COR-L47 (cell line): ENCODE results near the gene LRRC66.

Source experiments
- DNase-seq: peaks from one replicate; lab custom pipeline; 2025; lab: John Stamatoyannopoulos, UW

The LRRC66 gene

GRCh38 chr4:52019936-52020657 lies at the start of gene LRRC66:
Gene LRRC66, minus strand, starts transcription at chr4:52020363. Its CDS starts 2,750 bp downstream, at chr4:52017613.
- no peak for DNase-seq

GRCh38 chr4:52069571-52069970 lies 49.4 kb upstream of the LRRC66 start:
- DNase-seq, result no peak

- DNase-seq, result no peak
Measured at GRCh38 chr4:52059372-52059771, 39.2 kb upstream of the LRRC66 start.

- DNase-seq, result no peak
Measured at GRCh38 chr4:52058275-52058674, 38.1 kb upstream of the LRRC66 start.

GRCh38 chr4:52057196-52057595 lies 37.0 kb upstream of the LRRC66 start:
- DNase-seq, result no peak

- no peak for DNase-seq
Measured at GRCh38 chr4:52054254-52054653, 34.1 kb upstream of the LRRC66 start.

- DNase-seq, result no peak
Measured at GRCh38 chr4:52052475-52052780, 32.3 kb upstream of the LRRC66 start.

GRCh38 chr4:52051615-52052474 lies 31.7 kb upstream of the LRRC66 start:
- peak; percentile 82 for DNase-seq

GRCh38 chr4:52051213-52051614 lies 31.1 kb upstream of the LRRC66 start, which contains the start of gene SPATA18:
Gene SPATA18, plus strand, starts transcription at chr4:52051304. Its CDS starts 401 bp downstream, at chr4:52051705.
- peak; percentile 3 for DNase-seq

GRCh38 chr4:52049266-52049665 lies 29.1 kb upstream of the LRRC66 start:
- DNase-seq, result no peak

GRCh38 chr4:52045028-52045427 lies 24.9 kb upstream of the LRRC66 start:
- no peak for DNase-seq

- peak; percentile 50 for DNase-seq
Measured at GRCh38 chr4:52038103-52038912, 18.1 kb upstream of the LRRC66 start, which contains the start of gene SGCB. Gene SGCB, minus strand, starts transcription at chr4:52038299. Its CDS starts 40 bp downstream, at chr4:52038259.

- peak; percentile 27 for DNase-seq
Measured at GRCh38 chr4:52037689-52038102, 17.5 kb upstream of the LRRC66 start.

GRCh38 chr4:52036886-52037530 lies 16.8 kb upstream of the LRRC66 start:
- DNase-seq, result no peak

- DNase-seq, result no peak
Measured at GRCh38 chr4:52035190-52035589, 15.0 kb upstream of the LRRC66 start.

GRCh38 chr4:52032005-52032404 lies 11.8 kb upstream of the LRRC66 start:
- no peak for DNase-seq

- DNase-seq, result no peak
Measured at GRCh38 chr4:52028970-52029369, 8.8 kb upstream of the LRRC66 start.

GRCh38 chr4:52017814-52018213 lies 2.3 kb downstream of the LRRC66 start:
- no peak for DNase-seq

- DNase-seq, result no peak
Measured at GRCh38 chr4:52016981-52017380, 3.2 kb downstream of the LRRC66 start.

GRCh38 chr4:52015366-52015765 lies 4.8 kb downstream of the LRRC66 start:
- no peak for DNase-seq

- no peak for DNase-seq
Measured at GRCh38 chr4:52014903-52015302, 5.3 kb downstream of the LRRC66 start.

GRCh38 chr4:52012651-52013050 lies 7.5 kb downstream of the LRRC66 start:
- DNase-seq, result no peak
